HepG2 (cell line): Measurements from ENCODE around the gene CPVL. TPM values are rescaled to one million over a fixed set of nuclear protein-coding genes. Genes with fewer than 3 reads are reported as not detected.

ENCODE experiments used
- ATAC-seq: fragments of 200-7000 bp; cut with Tn5 transposase; 3 replicates; pipeline ENCODE4 v1.9.1; 2020; ENCODE audit warnings: mild to moderate bottlenecking, moderate library complexity
- BruUV-seq: library from RNA; stranded (reverse); fragments of 400-500 nt; replicated peaks from 2 replicates; lab custom pipeline; 2021; lab: Mats Ljungman, UMichigan
- CTCF ChIA-PET: fragments of 300-600 bp; formaldehyde crosslinking; extraction: SDS; loops from one replicate; lab custom pipeline; 2021; ENCODE audit warnings: low total read pairs, inconsistent platforms, low intra/inter-chr PET ratio; lab: Yijun Ruan, JAX
- POLR2A ChIA-PET: fragments of 350-600 bp; sonication (Branson Sonifier 250); formaldehyde crosslinking; loops from one replicate; lab custom pipeline; 2020; ENCODE audit warnings: antibody characterized with exemption, inconsistent platforms; lab: Yijun Ruan, JAX
- DNase-seq: peaks from one replicate; pipeline ENCODE4 v3.0.0-alpha.2; 2015; ENCODE audit warnings: low spot score
- FAIRE-seq: peaks from 3 replicates; lab custom pipeline; 2011; peaks lifted over from hg19 to GRCh38; lab: Jason Lieb, UNC
- H2AFZ ChIP-seq: one replicate; pipeline ENCODE4 v1.6.1; 2011; ENCODE audit warnings: low read length, inconsistent platforms
- H3K27ac ChIP-seq: fragments of 300-600 bp; 3 replicates; pipeline ENCODE4 v1.8.0; 2011; ENCODE audit warnings: mixed run types, mild to moderate bottlenecking, mixed read lengths, low read length, inconsistent platforms; ENCODE audit not compliant: insufficient read depth; ENCODE audit errors: extremely low read length
- H3K27me3 ChIP-seq, 2 experiments: fragments of 200-600 bp in 1 of 2; 2 replicates in 1 of 2; 3 replicates in 1 of 2; pipeline versions ENCODE4 v1.6.0 to v1.8.0; 2011; ENCODE audit warnings: low read length in 2 of 2, mild to moderate bottlenecking in 2 of 2, moderate library complexity in 2 of 2, inconsistent platforms in 1 of 2; ENCODE audit not compliant: insufficient read depth in 2 of 2, control insufficient read depth in 1 of 2
- H3K36me3 ChIP-seq, 2 experiments: fragments of 200-600 bp in 1 of 2; replicated peaks in 1 of 2; 2 replicates in 1 of 2; 3 replicates in 1 of 2; pipeline versions ENCODE4 v1.5.1 to v1.8.0; 2011; ENCODE audit warnings: low read length in 2 of 2, inconsistent platforms in 1 of 2; ENCODE audit not compliant: insufficient read depth in 2 of 2, control insufficient read depth in 1 of 2
- H3K4me1 ChIP-seq: 2 replicates; pipeline ENCODE4 v1.5.1; 2012; ENCODE audit warnings: low read length, inconsistent platforms; ENCODE audit not compliant: insufficient read depth
- H3K4me2 ChIP-seq: 2 replicates; pipeline ENCODE4 v1.6.0; 2011; ENCODE audit warnings: low read depth, low read length, inconsistent platforms
- H3K4me3 ChIP-seq, 3 experiments: fragments of 200-600 bp in 1 of 3; sonication (generic), shearing (Covaris generic) in 1 of 3; replicated peaks in 1 of 3; 2 replicates each; pipeline ENCODE4 v1.5.1; 2011 to 2016; ENCODE audit warnings: low read length in 3 of 3, inconsistent platforms in 2 of 3, low read depth in 2 of 3, mild to moderate bottlenecking in 2 of 3, control low read depth in 1 of 3, mixed read lengths in 1 of 3; ENCODE audit not compliant: insufficient read depth in 1 of 3
- H3K79me2 ChIP-seq: one replicate; pipeline ENCODE4 v1.6.1; 2011; ENCODE audit warnings: low read length, inconsistent platforms; ENCODE audit not compliant: insufficient read depth
- H3K9ac ChIP-seq: 2 replicates; pipeline ENCODE4 v1.6.0; 2011; ENCODE audit warnings: mild to moderate bottlenecking, low read depth, low read length, inconsistent platforms; ENCODE audit not compliant: insufficient read depth
- H3K9me3 ChIP-seq: 2 replicates; pipeline ENCODE4 v1.5.1; 2012; ENCODE audit warnings: mild to moderate bottlenecking, low read length
- H4K20me1 ChIP-seq: 2 replicates; pipeline ENCODE4 v1.6.0; 2011; ENCODE audit warnings: inconsistent platforms, mild to moderate bottlenecking, low read length, moderate library complexity; ENCODE audit not compliant: insufficient read depth
- AHR ChIP-seq: IDR thresholded peaks from 2 replicates; pipeline ENCODE4 v1.6.1; 2018; ENCODE audit warnings: missing genetic modification reagents, missing compliant biosample characterization
- DNMT3B ChIP-seq: conservative IDR thresholded peaks from 2 replicates; pipeline ENCODE4 v1.6.1; 2016; ENCODE audit warnings: missing biosample characterization, control low read depth
- GATAD2A ChIP-seq: IDR thresholded peaks from 2 replicates; pipeline ENCODE4 v1.6.1; 2016
- KLF12 ChIP-seq: sonication (generic); formaldehyde crosslinking; IDR thresholded peaks from 2 replicates; pipeline ENCODE4 v1.4.0; 2020; ENCODE audit warnings: missing genetic modification reagents, borderline replicate concordance
- MAZ ChIP-seq, 2 experiments: sonication (generic) in 1 of 2; formaldehyde crosslinking in 1 of 2; IDR thresholded peaks; 2 replicates each; pipeline versions ENCODE4 v1.5.0 to v1.6.1; 2012 to 2020; ENCODE audit warnings: low read depth in 2 of 2, mild to moderate bottlenecking in 2 of 2, borderline replicate concordance in 1 of 2, improper control_type of control experiment in 1 of 2, low read length in 1 of 2, missing genetic modification reagents in 1 of 2, moderate library complexity in 1 of 2
- PLRG1 ChIP-seq: fragments of 450-650 bp; conservative IDR thresholded peaks from 2 replicates; pipeline ENCODE4 v1.6.1; 2016
- POGK ChIP-seq: sonication (generic); formaldehyde crosslinking; conservative IDR thresholded peaks from 2 replicates; pipeline ENCODE4 v1.8.0; 2022; ENCODE audit warnings: mild to moderate bottlenecking, moderate library complexity, missing genetic modification reagents
- SIN3A ChIP-seq: IDR thresholded peaks from 2 replicates; pipeline ENCODE4 v1.6.1; 2011; ENCODE audit warnings: low read depth, mild to moderate bottlenecking, control low read depth, low read length, borderline replicate concordance
- SIX4 ChIP-seq: sonication (generic); formaldehyde crosslinking; IDR thresholded peaks from 2 replicates; pipeline ENCODE4 v1.4.0; 2020; ENCODE audit warnings: missing genetic modification reagents
- SMYD3 ChIP-seq: sonication (generic); formaldehyde crosslinking; IDR thresholded peaks from 2 replicates; pipeline ENCODE4 v1.8.1; 2023; ENCODE audit warnings: mild to moderate bottlenecking, missing genetic modification reagents
- SOX6 ChIP-seq, 2 experiments: fragments of 450-650 bp in 1 of 2; sonication (generic) in 1 of 2; formaldehyde crosslinking in 1 of 2; IDR thresholded peaks; 2 replicates each; pipeline versions ENCODE4 v1.4.0 to v1.6.1; 2017 to 2020; ENCODE audit warnings: antibody characterized with exemption in 1 of 2, mild to moderate bottlenecking in 1 of 2, missing genetic modification reagents in 1 of 2
- XRCC5 ChIP-seq: fragments of 200-400 bp; formaldehyde crosslinking; optimal IDR thresholded peaks from 2 replicates; pipeline ENCODE3; 2017; ENCODE audit warnings: mild to moderate bottlenecking, low read length
- ZFP36 ChIP-seq: fragments of 150-350 bp; IDR thresholded peaks from 2 replicates; pipeline ENCODE4 v1.6.1; 2018; ENCODE audit warnings: borderline replicate concordance, low read length, low read depth; ENCODE audit not compliant: partially characterized antibody
- ZNF232 ChIP-seq: sonication (generic); formaldehyde crosslinking; IDR thresholded peaks from 2 replicates; pipeline ENCODE4 v1.4.0; 2020; ENCODE audit warnings: missing genetic modification reagents, borderline replicate concordance
- ZNF430 ChIP-seq: sonication (generic); formaldehyde crosslinking; IDR thresholded peaks from 2 replicates; pipeline ENCODE4 v1.9.0; 2021; ENCODE audit warnings: mild to moderate bottlenecking, missing genetic modification reagents
- ZNF484 ChIP-seq: sonication (generic); formaldehyde crosslinking; IDR thresholded peaks from 2 replicates; pipeline ENCODE4 v1.5.1; 2020; ENCODE audit warnings: mild to moderate bottlenecking, low read depth, missing genetic modification reagents, borderline replicate concordance
- ZNF713 ChIP-seq: sonication (generic); formaldehyde crosslinking; IDR thresholded peaks from 2 replicates; pipeline ENCODE4 v1.4.0; 2020; ENCODE audit warnings: mild to moderate bottlenecking, missing genetic modification reagents
- whole genome bisulfite sequencing: methylation state at CpG from one replicate; pipeline ENCODE4 v1.1.6; 2017; ENCODE audit warnings: low lambda C conversion rate; 5-methylcytosine and 5-hydroxymethylcytosine counted together
- in situ Hi-C: cut with HindIII; loops from 2 replicates; pipeline ENCODE4 v1.10.0; 2017; ENCODE audit warnings: low pct_unique_long_range_greater_than_20kb; ENCODE audit not compliant: extremely low pct_ligation_motif_present
- intact Hi-C: fragments of 100-400 bp; cut with micrococcal nuclease; formaldehyde crosslinking; loops from one replicate; pipeline ENCODE4 v1.10.0; 2022; ENCODE audit not compliant: unreplicated experiment
- polyA plus RNA-seq, 8 experiments: library from polyadenylated mRNA; depleted of rRNA in 3 of 8; stranded (reverse) in 7 of 8; unstranded in 1 of 8; fragments of >200 nt; fragmentation: Illumina TruSeq in 4 of 8; extraction: Trizol in 4 of 8; gene quantifications; 2 replicates each; pipeline versions ENCODE4 v1.2.1 to v1.2.3, GENCODE V29; 2011 to 2016; ENCODE audit warnings: low read depth in 4 of 8, missing spikeins in 1 of 8, mixed read lengths in 1 of 8; ENCODE audit not compliant: insufficient read depth in 1 of 8
- total RNA-seq, 5 experiments: library from RNA; depleted of rRNA; stranded (reverse); fragments of >200 nt; fragmentation: Illumina TruSeq; extraction: Trizol; gene quantifications; 2 replicates each; pipeline ENCODE4 v1.2.3, GENCODE V29; 2016; ENCODE audit warnings: low read depth in 1 of 5
- TF ChIP-seq, protein P1 (sequence below): sonication (generic); formaldehyde crosslinking; IDR thresholded peaks from 2 replicates; pipeline ENCODE4 v1.4.0; 2020; ENCODE audit warnings: missing genetic modification reagents

Gene CPVL
- total and polyA plus RNA-seq, 2 of the 13 experiments (the other 11 are each of a cell fraction or from before 2014, with no cell fraction given), result 59.2 to 294 TPM

- BruUV-seq, result no TSS peak
- FAIRE-seq (no peak), DNase-seq (no peak)
- Histone ChIP-seq H3K79me2 (no peaks in the 10 kb centered on the region), H3K27ac (no peak overlapping the region)
- CTCF ChIA-PET, result no interaction called here
- no peak for TF ChIP-seq ZNF484 (CRISPR knock-in tag)
- TF ChIP-seq DNMT3B, result no peak
- TF ChIP-seq KLF12 (CRISPR knock-in tag), result no peak
- TF ChIP-seq ZNF713 (CRISPR knock-in tag), result no peak
- no peak for TF ChIP-seq ZFP36
- TF ChIP-seq GATAD2A (CRISPR knock-in tag), result no peak
- TF ChIP-seq SIN3A, result no peak
- TF ChIP-seq, all 625 proteins: peak for 0
- WGBS, result 97% methylated on average over 2 of the region's 2 CpGs
- intact Hi-C loops (no loop called here), in situ Hi-C loops (no loop called here)
- ATAC-seq, result no peak
- Histone ChIP-seq H4K20me1 (no peaks in the 10 kb centered on the region), H3K27me3 (no peaks in the 10 kb centered on the region), H3K4me3 (no peak overlapping the region), H3K36me3 (no peaks in the 10 kb centered on the region; a peak in 1 of 5 replicates), H3K9ac (no peak overlapping the region), H3K9me3 (no peaks in the 10 kb centered on the region), H2AFZ (no peak overlapping the region), H3K4me2 (no peak overlapping the region), H3K4me1 (peaks cover 11% of the 10 kb centered on the region)
- POLR2A ChIA-PET, result no interaction called here
These were observed 7.7 kb upstream of the CPVL start for GRCh38 chr7:29154076-29154475.

DNA sequence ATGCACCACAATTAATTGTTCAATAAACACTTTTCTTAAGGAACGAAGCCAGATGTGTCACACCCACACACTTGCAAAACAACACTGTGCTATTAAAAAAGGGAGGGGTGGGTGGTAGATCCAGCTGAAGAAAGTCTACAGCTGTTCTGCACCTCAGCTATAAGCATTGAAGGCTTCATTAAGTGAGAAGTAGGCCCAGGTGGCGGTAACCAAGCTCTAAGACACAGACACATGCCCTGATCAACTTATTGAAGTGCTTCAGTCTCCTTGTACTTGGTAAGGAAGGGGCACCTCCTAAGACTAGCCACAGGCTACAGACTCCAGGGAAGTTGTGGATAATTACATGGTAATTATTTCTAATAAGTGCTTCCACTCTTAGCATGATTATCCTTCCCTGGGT, 4.5 kb upstream of the CPVL start:
- ChIA-PET CTCF (no interaction called here), POLR2A (no interaction called here)
- no peaks in the 10 kb centered on the region; a peak in 1 of 5 replicates for H3K27me3 ChIP-seq
- in situ Hi-C loops, result no loop called here
- no TSS peak for BruUV-seq
- H2AFZ ChIP-seq, result no peak overlapping the region
- peaks cover 2% of the 10 kb centered on the region for H3K79me2 ChIP-seq
- DNase-seq (no peak), ATAC-seq (no peak), FAIRE-seq (no peak)
- intact Hi-C loops, result no loop called here
- no peak overlapping the region for H3K27ac ChIP-seq
- H3K4me1 ChIP-seq, result peaks cover 32% of the 10 kb centered on the region
- no peak overlapping the region for H3K9ac ChIP-seq
- H3K4me2 ChIP-seq, result no peak overlapping the region
- WGBS, result 100% methylated on average over 1 of the region's 2 CpGs
- H3K4me3 ChIP-seq, result no peak overlapping the region
- no peaks in the 10 kb centered on the region for H3K9me3 ChIP-seq
- H3K36me3 ChIP-seq, result no peaks in the 10 kb centered on the region
- H4K20me1 ChIP-seq, result no peaks in the 10 kb centered on the region
- TF ChIP-seq SIX4 (CRISPR knock-in tag) (no peak), SMYD3 (CRISPR knock-in tag) (no peak), SOX6 (IDR thresholded peaks at IDR 0.05) (no peak), SOX6 (CRISPR knock-in tag; IDR thresholded peaks at IDR 0.05) (no peak), ZNF232 (no peak), XRCC5 (no peak), MAZ (IDR thresholded peaks at IDR 0.05; ENCODE audit: borderline replicate concordance, low read depth, low read length) (no peak), MAZ (CRISPR knock-in tag; IDR thresholded peaks at IDR 0.05; ENCODE audit: low read depth) (no peak), AHR (CRISPR knock-in tag) (no peak), ZNF430 (CRISPR knock-in tag) (no peak), POGK (CRISPR knock-in tag) (no peak), PLRG1 (no peak)
- TF ChIP-seq, protein P1, sequence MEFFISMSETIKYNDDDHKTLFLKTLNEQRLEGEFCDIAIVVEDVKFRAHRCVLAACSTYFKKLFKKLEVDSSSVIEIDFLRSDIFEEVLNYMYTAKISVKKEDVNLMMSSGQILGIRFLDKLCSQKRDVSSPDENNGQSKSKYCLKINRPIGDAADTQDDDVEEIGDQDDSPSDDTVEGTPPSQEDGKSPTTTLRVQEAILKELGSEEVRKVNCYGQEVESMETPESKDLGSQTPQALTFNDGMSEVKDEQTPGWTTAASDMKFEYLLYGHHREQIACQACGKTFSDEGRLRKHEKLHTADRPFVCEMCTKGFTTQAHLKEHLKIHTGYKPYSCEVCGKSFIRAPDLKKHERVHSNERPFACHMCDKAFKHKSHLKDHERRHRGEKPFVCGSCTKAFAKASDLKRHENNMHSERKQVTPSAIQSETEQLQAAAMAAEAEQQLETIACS (CRISPR knock-in tag), result no peak
